HG03196 (cell line): ENCODE measurements around the gene ZNF674.
"Not testable (repeated sequence)": the region's sequence is repeated elsewhere in the genome, so short reads cannot be mapped to it uniquely, and the experiment has no call there.

Experiments
- ATAC-seq: cut with Tn5 transposase; IDR thresholded peaks from one replicate; pipeline ENCODE4 v1.9.1; 2021; ENCODE audit not compliant: unreplicated experiment

ZNF674 gene

GRCh38 chrX:46478634-46479033, 66.6 kb downstream of the ZNF674 start:
- not testable (repeated sequence) for ATAC-seq

GRCh38 chrX:46477435-46477834, 67.8 kb downstream of the ZNF674 start:
- no peak for ATAC-seq

- no peak for ATAC-seq
Observed at GRCh38 chrX:46465203-46465602, 80.0 kb downstream of the ZNF674 start.

GRCh38 chrX:46463682-46464081, 81.5 kb downstream of the ZNF674 start:
- ATAC-seq = no peak

GRCh38 chrX:46461660-46462191, 83.5 kb downstream of the ZNF674 start:
- peak; percentile 97 for ATAC-seq

GRCh38 chrX:46460801-46461659, 84.2 kb downstream of the ZNF674 start:
- ATAC-seq = not testable (repeated sequence)

GRCh38 chrX:46459603-46460002, 85.6 kb downstream of the ZNF674 start:
- no peak for ATAC-seq

- ATAC-seq = no peak
Observed at GRCh38 chrX:46456125-46456922, 88.9 kb downstream of the ZNF674 start.
